Measurements from ENCODE around the gene OR10V1.

The OR10V1 gene, protein sequence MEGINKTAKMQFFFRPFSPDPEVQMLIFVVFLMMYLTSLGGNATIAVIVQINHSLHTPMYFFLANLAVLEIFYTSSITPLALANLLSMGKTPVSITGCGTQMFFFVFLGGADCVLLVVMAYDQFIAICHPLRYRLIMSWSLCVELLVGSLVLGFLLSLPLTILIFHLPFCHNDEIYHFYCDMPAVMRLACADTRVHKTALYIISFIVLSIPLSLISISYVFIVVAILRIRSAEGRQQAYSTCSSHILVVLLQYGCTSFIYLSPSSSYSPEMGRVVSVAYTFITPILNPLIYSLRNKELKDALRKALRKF

GRCh38 chr11:59713745-59714144, at the start of gene OR10V1:
Gene OR10V1 (minus strand): TSS chr11:59713845. CDS start chr11:59713845, 0 bp downstream.
- no peak for DNase-seq (ENCODE audit: low read depth)

DNA sequence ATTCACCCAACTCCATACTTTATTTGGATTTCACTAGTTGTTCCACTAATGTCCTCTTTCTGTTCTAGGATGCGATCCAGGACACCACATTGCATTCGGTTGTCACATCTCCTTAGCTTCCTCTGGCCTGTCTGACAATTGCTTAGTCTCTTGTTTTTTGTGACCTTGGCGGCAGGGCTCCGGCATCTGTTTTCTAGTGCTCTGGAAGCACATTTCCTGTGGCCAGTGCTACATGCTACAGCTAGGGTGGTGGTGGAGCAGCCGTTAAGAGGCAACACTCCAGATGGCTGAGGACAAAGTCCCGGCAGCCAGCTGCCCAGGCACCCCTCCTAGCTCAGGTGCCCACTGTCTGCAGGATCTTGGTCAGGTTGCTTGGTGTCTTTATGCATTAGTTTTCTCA, 48.3 kb upstream of the OR10V1 start:
- DNase-seq (ENCODE audit: low read depth): no peak

DNA sequence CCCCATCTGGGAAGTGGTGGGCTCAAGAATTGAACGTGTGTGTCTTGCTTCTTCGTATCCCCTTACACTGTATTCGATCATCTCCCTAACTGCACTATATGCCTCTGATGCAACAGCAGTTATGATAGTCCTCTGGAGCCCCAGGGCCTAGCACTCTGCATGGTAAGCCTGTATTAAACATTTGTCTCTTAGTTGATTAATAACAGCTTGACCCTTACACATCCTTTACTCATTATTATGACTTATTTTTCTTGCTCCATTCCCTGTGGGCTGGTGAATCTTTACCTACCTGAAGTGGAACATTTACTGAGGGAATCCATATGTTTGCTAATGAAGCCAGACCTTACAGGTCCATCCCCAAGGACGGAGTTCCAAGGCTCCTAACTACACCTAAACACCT, 47.1 kb upstream of the OR10V1 start:
- no peak for DNase-seq (ENCODE audit: low read depth)

DNA sequence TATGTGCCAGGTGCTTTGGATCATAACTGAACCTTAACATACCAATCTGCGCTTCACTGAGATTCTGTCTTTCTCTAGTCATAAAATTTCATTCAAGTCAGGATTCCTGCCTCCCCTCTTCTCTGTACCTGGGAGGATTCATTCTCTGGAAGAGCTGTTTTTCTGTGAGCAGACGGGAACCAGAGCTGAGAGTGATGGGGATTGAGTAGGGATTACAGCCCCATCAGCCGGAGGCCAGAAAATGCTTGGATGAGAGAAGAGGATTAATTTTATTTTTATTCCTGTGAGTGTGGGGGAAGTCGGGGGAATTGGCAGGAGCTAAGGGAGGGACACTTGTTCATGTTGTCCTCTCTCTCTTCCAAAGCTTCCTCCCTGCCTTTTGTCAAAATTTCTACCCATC, 46.3 kb upstream of the OR10V1 start:
- DNase-seq (ENCODE audit: low read depth): no peak

GRCh38 chr11:59758401-59759037, 44.9 kb upstream of the OR10V1 start:
- no peak for DNase-seq (ENCODE audit: low read depth)

DNA sequence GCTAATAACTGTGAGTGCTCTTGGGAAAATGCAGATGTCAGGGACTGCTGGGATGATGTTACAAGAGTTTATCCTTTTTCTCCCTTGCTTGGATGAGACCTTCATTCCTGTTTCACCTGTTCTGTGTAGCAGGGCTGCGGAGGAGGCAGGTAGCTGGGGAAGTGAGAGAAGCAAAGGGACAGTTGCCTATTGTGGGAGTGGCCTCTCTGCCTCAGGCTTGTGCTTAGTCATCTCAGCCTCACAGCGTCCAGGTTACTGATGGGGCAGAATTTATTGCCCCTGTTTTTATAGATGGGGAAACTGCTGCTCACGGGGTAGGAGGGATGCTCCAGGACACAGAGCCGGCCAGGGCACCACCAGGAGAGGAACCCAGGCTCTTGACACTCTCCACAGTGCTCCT, 43.2 kb upstream of the OR10V1 start:
- DNase-seq (ENCODE audit: low read depth): no peak

DNA sequence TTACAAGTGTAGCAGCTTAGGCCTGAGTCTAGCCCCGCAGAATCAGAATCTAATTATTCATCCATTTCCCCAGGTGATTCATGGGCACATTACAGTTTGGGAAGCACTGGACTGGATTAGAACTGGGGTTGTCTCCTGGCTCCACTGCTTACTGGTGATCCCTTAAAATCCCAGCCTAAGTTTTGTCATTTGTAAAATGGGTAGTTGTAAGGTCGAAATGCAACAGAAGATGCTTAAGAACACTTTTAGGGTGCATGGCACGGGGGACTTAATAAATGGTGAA, 42.9 kb upstream of the OR10V1 start:
- DNase-seq (ENCODE audit: low read depth): no peak

GRCh38 chr11:59755701-59756557, 42.3 kb upstream of the OR10V1 start:
- DNase-seq (ENCODE audit: low read depth): no peak

DNA sequence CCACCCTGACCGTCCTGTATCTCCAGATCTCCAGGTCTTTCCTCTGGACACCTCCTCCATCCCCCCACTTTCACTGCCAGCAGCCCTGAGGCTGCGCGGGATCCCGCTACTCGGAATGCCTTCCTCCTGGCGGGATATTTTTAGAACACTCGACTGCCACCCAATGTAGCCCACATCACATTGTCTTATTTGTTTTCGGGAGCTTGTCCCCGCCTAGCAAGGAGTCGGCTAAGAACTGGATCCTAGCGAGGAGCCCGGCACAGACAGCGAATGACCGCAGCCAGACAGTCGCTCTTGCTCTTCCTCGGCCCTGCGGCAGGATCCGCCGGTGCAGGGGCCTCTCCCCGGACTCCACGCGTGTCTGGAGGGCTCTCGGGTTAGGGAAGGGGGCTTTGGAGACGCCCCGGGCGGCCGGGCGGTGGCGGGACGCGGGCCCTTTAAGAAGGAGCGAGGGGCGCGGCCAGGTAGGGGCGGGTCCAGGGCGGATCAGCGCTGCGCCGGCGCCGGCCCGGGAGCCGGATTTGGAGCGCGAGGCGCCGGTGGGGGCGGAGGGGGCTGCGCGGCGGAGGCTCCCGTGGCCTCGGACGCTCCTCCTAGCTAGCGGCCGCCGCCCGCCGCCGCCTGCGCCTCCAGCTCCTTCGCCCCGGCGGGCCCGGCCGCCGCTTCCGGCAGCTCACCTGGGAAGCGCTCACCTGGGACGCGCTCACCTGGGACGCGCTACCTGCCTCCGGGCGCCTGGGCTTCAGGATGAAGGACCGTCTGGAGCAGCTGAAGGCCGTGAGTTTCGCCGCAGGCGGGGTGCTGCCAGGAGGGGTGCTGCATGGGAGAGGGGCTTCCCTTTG, 41.4 kb upstream of the OR10V1 start, which contains the start of gene STX3:
Gene STX3 (plus strand): TSS at position 518 of the 842 bp plus-strand sequence. CDS start 230 bp downstream, at position 748.
- DNase-seq (ENCODE audit: low read depth): peak; percentile 57

DNA sequence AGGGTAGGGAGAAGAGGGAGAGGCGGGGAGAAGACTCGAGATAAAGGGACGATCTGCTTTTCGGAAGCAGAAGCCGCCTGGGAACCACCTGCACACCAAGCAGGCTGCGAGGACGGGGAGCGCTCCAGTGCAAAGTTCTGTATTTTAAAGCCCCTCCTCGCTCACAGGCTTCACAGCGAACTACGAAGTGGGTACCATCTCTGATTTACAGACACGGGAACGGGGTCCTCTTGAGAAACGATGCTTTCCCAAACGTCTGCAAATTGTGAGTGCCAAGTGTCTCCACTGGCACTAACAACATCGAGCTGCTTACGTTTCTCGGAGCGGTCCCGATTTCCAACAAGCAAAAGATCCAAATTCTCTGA, 40.8 kb upstream of the OR10V1 start:
- DNase-seq (ENCODE audit: low read depth): no peak

GRCh38 chr11:59753650-59754493, 40.2 kb upstream of the OR10V1 start:
- peak; percentile 72 for DNase-seq (ENCODE audit: low read depth)

GRCh38 chr11:59746111-59746510, 32.5 kb upstream of the OR10V1 start:
- DNase-seq (ENCODE audit: low read depth): no peak

DNA sequence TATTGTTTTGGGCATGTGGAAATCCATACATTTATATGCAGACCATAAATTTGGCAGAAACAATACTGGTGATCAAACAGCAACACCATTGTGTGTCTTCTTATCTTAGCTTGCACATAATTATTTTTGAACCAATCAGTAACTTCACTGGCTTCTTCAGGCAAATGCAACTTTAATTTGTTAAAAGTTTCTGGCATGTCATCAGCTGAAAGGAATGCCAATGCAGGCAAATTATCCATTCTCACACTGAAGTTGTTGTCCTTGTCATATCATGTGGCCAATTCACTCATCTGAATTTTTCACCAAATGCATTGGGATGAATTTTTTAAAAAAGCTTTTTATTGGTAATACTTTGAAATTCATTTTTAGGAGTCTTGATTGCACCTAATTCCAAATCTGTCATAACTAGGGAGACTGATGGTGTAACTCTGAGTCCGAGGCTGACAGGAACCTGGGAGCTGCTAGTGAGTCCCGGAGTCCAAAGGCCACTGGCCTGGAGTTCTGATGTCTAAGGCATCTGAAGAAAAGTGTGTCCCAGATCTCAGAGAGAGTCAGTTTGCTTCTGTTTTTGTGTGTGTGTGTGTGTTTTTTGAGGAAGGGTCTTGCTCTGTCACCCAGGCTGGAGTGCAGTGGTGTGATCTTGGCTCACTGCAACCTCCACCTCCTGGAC, 17.4 kb upstream of the OR10V1 start:
- DNase-seq (ENCODE audit: low read depth): no peak

DNA sequence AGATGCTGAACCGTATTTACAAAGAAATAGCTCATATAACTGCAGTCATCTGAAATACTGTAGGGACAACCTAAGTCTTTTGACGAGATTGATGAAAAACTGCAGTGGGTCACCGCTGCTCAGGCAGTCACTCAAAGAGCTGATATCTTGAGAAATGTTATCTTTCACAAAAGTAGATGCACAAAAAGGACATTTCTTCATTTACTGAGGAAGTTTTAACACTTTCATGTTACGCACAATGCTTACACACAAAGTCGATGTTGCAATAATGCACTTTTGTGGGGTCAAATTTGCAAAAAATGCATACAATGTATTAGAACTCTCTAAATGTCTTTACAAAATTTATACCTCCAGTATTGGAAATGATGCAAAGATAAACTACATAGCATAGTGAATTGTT, 16.2 kb upstream of the OR10V1 start:
- DNase-seq (ENCODE audit: low read depth): no peak

DNA sequence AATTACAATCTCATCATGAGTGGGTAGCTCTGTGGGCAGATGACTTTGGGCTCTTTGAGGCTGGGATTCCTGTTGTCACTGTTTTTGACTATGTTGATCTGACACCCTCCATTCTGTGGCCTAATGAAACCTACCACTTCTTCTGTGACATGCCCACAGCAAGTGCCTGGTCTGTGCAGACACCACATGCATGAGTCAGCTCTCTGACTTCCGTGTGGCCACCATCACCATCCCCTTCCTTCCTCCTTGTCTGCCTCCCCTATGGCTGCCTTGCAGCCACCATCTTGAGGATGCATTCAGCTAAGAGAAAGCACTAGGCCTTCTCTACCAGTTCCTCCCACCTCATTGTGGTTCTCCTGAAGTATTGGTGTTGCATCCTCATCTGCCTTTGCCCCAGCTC, 15.3 kb upstream of the OR10V1 start:
- DNase-seq (ENCODE audit: low read depth): no peak

DNA sequence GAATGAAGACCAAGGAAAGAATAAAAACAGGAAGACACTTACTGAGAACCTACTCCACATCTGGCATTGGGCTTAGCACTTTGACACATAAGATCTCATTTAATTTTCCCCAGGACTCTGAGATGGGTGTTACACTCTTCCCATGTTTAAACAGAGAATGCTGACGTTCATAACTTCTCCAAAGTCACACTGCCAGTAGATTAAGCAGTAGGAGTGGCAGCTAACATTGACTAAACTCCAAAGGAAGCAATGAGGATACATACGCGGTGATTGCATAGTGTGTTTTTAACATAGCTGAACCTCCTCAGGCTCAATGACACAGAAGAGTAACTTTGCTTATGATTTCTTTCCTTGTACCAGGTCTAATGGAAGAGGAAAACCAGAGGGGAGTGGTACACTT, 14.5 kb upstream of the OR10V1 start:
- DNase-seq (ENCODE audit: low read depth): no peak

- DNase-seq (ENCODE audit: low read depth): no peak
Measured at GRCh38 chr11:59727426-59727825, 13.8 kb upstream of the OR10V1 start.

- DNase-seq (ENCODE audit: low read depth): no peak
Measured at GRCh38 chr11:59724066-59724465, 10.4 kb upstream of the OR10V1 start.

GRCh38 chr11:59719556-59719955, 5.9 kb upstream of the OR10V1 start:
- DNase-seq (ENCODE audit: low read depth): no peak

DNA sequence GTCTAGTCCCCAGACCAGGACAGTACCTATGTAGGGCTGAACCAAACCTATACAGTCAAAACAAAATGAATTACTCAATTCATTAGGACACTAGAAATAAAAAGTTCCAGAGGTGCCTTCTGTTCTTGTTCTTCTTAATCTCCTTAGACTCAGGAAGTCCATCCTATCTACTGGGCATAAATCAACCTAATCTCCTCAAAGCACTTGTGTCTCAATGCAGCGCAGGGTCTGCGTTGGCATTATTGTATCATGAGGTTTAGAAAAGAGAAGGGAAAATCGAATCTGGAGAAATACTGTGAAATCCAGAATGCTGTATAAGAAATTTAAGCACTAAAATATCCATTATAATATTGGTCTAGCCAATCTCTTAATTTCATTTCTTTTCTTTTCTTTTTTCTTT, 2.4 kb upstream of the OR10V1 start:
- no peak for DNase-seq (ENCODE audit: low read depth)

Data from activated T-cell treated with anti-CD3 and anti-CD28 coated beads for 48 hours (primary cell).